GM18951 (cell line): ENCODE data around the gene TIAM1.

Experiments used
- POLR2A ChIP-seq: IDR thresholded peaks from 4 replicates; pipeline ENCODE4 v1.6.1; 2011; ENCODE audit warnings: mild to moderate bottlenecking; ENCODE audit not compliant: insufficient read length, insufficient read depth; ENCODE audit errors: extremely low read depth
- in situ Hi-C: fragments of 300-500 bp; cut with MboI; formaldehyde crosslinking; loops from one replicate; pipeline ENCODE4 v1.12.0; 2022; ENCODE audit warnings: low sequenced_read_pairs, mixed read lengths, inconsistent platforms; ENCODE audit not compliant: unreplicated experiment

The TIAM1 gene

GRCh38 chr21:31221043-31221442, 123.0 kb downstream of the TIAM1 start:
- in situ Hi-C loops, result no loop called here
- no peak for TF ChIP-seq POLR2A

- in situ Hi-C loops, result no loop called here
- no peak for TF ChIP-seq POLR2A
Observed at GRCh38 chr21:31220575-31220974, 123.5 kb downstream of the TIAM1 start.

- no peak for TF ChIP-seq POLR2A
- in situ Hi-C loops, result no loop called here
Observed at GRCh38 chr21:31218830-31219608, 125.0 kb downstream of the TIAM1 start.

- in situ Hi-C loops, result no loop called here
- TF ChIP-seq POLR2A, result no peak
Observed at GRCh38 chr21:31216206-31216605, 127.9 kb downstream of the TIAM1 start.

GRCh38 chr21:31213787-31214186, 130.3 kb downstream of the TIAM1 start:
- in situ Hi-C loops, result no loop called here
- no peak for TF ChIP-seq POLR2A

GRCh38 chr21:31211836-31212235, 132.2 kb downstream of the TIAM1 start:
- no peak for TF ChIP-seq POLR2A
- in situ Hi-C loops, result no loop called here

- TF ChIP-seq POLR2A, result no peak
- in situ Hi-C loops, result no loop called here
Observed at GRCh38 chr21:31205412-31205811, 138.6 kb downstream of the TIAM1 start.

GRCh38 chr21:31204801-31205200, 139.3 kb downstream of the TIAM1 start:
- no peak for TF ChIP-seq POLR2A
- in situ Hi-C loops, result no loop called here

GRCh38 chr21:31203431-31204054, 140.5 kb downstream of the TIAM1 start:
- in situ Hi-C loops, result no loop called here
- TF ChIP-seq POLR2A, result no peak

GRCh38 chr21:31201548-31201947, 142.5 kb downstream of the TIAM1 start:
- in situ Hi-C loops, result no loop called here

GRCh38 chr21:31201144-31201543, 142.9 kb downstream of the TIAM1 start:
- in situ Hi-C loops, result no loop called here
- TF ChIP-seq POLR2A, result no peak

More at GRCh38 chr21:31201548-31201947, 142.5 kb downstream of the TIAM1 start:
- no peak for TF ChIP-seq POLR2A

- TF ChIP-seq POLR2A, result no peak
- in situ Hi-C loops, result loop anchor here (5.0 kb wide), 1 partner anchor 384 kb away; no protein-coding TSS in a partner anchor
Observed at GRCh38 chr21:31198575-31198974, 145.5 kb downstream of the TIAM1 start.

GRCh38 chr21:31196724-31197123, 147.3 kb downstream of the TIAM1 start:
- in situ Hi-C loops, result loop anchor here (5.0 kb wide), 1 partner anchor 386 kb away; no protein-coding TSS in a partner anchor
- no peak for TF ChIP-seq POLR2A

- in situ Hi-C loops, result loop anchor here (5.0 kb wide), 1 partner anchor 387 kb away; no protein-coding TSS in a partner anchor
- TF ChIP-seq POLR2A, result no peak
Observed at GRCh38 chr21:31195334-31196015, 148.6 kb downstream of the TIAM1 start.
